HG03432 (cell line): ENCODE data around the gene RABGAP1L.
"Not testable (repeated sequence)": the region's sequence is repeated elsewhere in the genome, so short reads cannot be mapped to it uniquely, and the experiment has no call there.

Source experiments
- ATAC-seq: cut with Tn5 transposase; IDR thresholded peaks from one replicate; pipeline ENCODE4 v1.9.1; 2021; ENCODE audit warnings: mild to moderate bottlenecking, moderate library complexity; ENCODE audit not compliant: unreplicated experiment

Gene RABGAP1L

GRCh38 chr1:174534789-174535188 lies 375.5 kb downstream of the RABGAP1L start:
- ATAC-seq = no peak

GRCh38 chr1:174535207-174535606 lies 375.9 kb downstream of the RABGAP1L start:
- no peak for ATAC-seq

GRCh38 chr1:174543421-174543820 lies 384.1 kb downstream of the RABGAP1L start:
- not testable (repeated sequence) for ATAC-seq

- no peak for ATAC-seq
These were observed 391.0 kb downstream of the RABGAP1L start for GRCh38 chr1:174550296-174550695.

GRCh38 chr1:174556392-174556791 lies 397.1 kb downstream of the RABGAP1L start:
- ATAC-seq = no peak

GRCh38 chr1:174568551-174568950 lies 409.2 kb downstream of the RABGAP1L start:
- no peak for ATAC-seq

- ATAC-seq = no peak
These were observed 409.9 kb downstream of the RABGAP1L start for GRCh38 chr1:174569240-174569639.

- no peak for ATAC-seq
These were observed 413.5 kb downstream of the RABGAP1L start for GRCh38 chr1:174572771-174573170.

- ATAC-seq = not testable (repeated sequence)
These were observed 416.8 kb downstream of the RABGAP1L start for GRCh38 chr1:174576120-174576519.

GRCh38 chr1:174577681-174578080 lies 418.4 kb downstream of the RABGAP1L start:
- no peak for ATAC-seq

- ATAC-seq = no peak
These were observed 421.5 kb downstream of the RABGAP1L start for GRCh38 chr1:174580801-174581200.

GRCh38 chr1:174583316-174583715 lies 424.0 kb downstream of the RABGAP1L start:
- no peak for ATAC-seq

- ATAC-seq = no peak
These were observed 424.8 kb downstream of the RABGAP1L start for GRCh38 chr1:174584071-174584470.

- not testable (repeated sequence) for ATAC-seq
These were observed 429.3 kb downstream of the RABGAP1L start for GRCh38 chr1:174588618-174589017.

- no peak for ATAC-seq
These were observed 445.9 kb downstream of the RABGAP1L start for GRCh38 chr1:174605198-174605597.

GRCh38 chr1:174606471-174606870 lies 447.2 kb downstream of the RABGAP1L start:
- no peak for ATAC-seq

- not testable (repeated sequence) for ATAC-seq
These were observed 458.6 kb downstream of the RABGAP1L start for GRCh38 chr1:174617905-174618304.

GRCh38 chr1:174623324-174624035 lies 464.2 kb downstream of the RABGAP1L start:
- no peak for ATAC-seq

GRCh38 chr1:174626031-174627025 lies 467.0 kb downstream of the RABGAP1L start:
- ATAC-seq = no peak

GRCh38 chr1:174637487-174637886 lies 478.2 kb downstream of the RABGAP1L start:
- no peak for ATAC-seq

GRCh38 chr1:174639461-174639860 lies 480.1 kb downstream of the RABGAP1L start:
- ATAC-seq = no peak

GRCh38 chr1:174640783-174641182 lies 481.5 kb downstream of the RABGAP1L start:
- ATAC-seq = no peak
